ENCODE measurements around the gene ENOX1. TPM values are rescaled to one million over a fixed set of nuclear protein-coding genes. Genes with fewer than 3 reads are reported as not detected.

Gene ENOX1
- total and polyA plus RNA-seq, 2 of the 13 experiments (the other 11 are each of a cell fraction or from before 2014, with no cell fraction given): not detected

GRCh38 chr13:43389573-43389972, 397.2 kb downstream of the ENOX1 start:
- CTCF ChIA-PET (ENCODE audit: low intra/inter-chr PET ratio, low total read pairs): no interaction called here
- WGBS (ENCODE audit: low lambda C conversion rate): 55% methylated on average over 1 of the region's 1 CpG
- intact Hi-C loops (cut with micrococcal nuclease; ENCODE audit: unreplicated experiment): no loop called here

More at GRCh38 chr13:43389573-43389972, 397.2 kb downstream of the ENOX1 start:
- H3K4me3 ChIP-seq (replicated peaks in 1 of 3; ENCODE audit: insufficient read depth in 1 of 3, low read depth in 2 of 3, low read length in 3 of 3): no peak overlapping the region
- no peaks in the 10 kb centered on the region for H3K36me3 ChIP-seq (replicated peaks in 1 of 2; ENCODE audit: control insufficient read depth in 1 of 2, insufficient read depth in 2 of 2, low read length in 2 of 2)
- no peak overlapping the region for H3K27ac ChIP-seq (ENCODE audit: extremely low read length, insufficient read depth, low read length)
- DNase-seq (ENCODE audit: low spot score): no peak
- no peaks in the 10 kb centered on the region for H4K20me1 ChIP-seq (ENCODE audit: insufficient read depth, low read length)
- no peak overlapping the region for H2AFZ ChIP-seq (ENCODE audit: low read length)
- no peak overlapping the region for H3K4me2 ChIP-seq (ENCODE audit: low read depth, low read length)
- H3K79me2 ChIP-seq (ENCODE audit: insufficient read depth, low read length): no peaks in the 10 kb centered on the region
- in situ Hi-C loops (cut with HindIII; ENCODE audit: extremely low pct_ligation_motif_present, low pct_unique_long_range_greater_than_20kb): no loop called here
- FAIRE-seq: no peak
- H3K9ac ChIP-seq (ENCODE audit: insufficient read depth, low read depth, low read length): no peak overlapping the region
- BruUV-seq (replicated peaks): no TSS peak
- no peaks in the 10 kb centered on the region for H3K9me3 ChIP-seq (ENCODE audit: low read length)
- ATAC-seq: no peak
- no peak for TF ChIP-seq GFI1 (CRISPR knock-in tag; IDR thresholded peaks at IDR 0.05; ENCODE audit: borderline replicate concordance)
- TF ChIP-seq NFE2L2 (IDR thresholded peaks at IDR 0.05; ENCODE audit: low read length): no peak
- TF ChIP-seq KDM4B (CRISPR knock-in tag; IDR thresholded peaks at IDR 0.05): no peak
- no peak for TF ChIP-seq RAD51 (IDR thresholded peaks at IDR 0.05; ENCODE audit: borderline replicate concordance)
- TF ChIP-seq MTA1 (CRISPR knock-in tag; IDR thresholded peaks at IDR 0.05; ENCODE audit: borderline replicate concordance): no peak
- no peak for TF ChIP-seq ZNF709 (CRISPR knock-in tag; IDR thresholded peaks at IDR 0.05)
- TF ChIP-seq ZNF891 (CRISPR knock-in tag; IDR thresholded peaks at IDR 0.05): no peak
- no peak for TF ChIP-seq THYN1 (CRISPR knock-in tag; IDR thresholded peaks at IDR 0.05; ENCODE audit: borderline replicate concordance, low read depth)
- no peak for TF ChIP-seq ZXDC (CRISPR knock-in tag; IDR thresholded peaks at IDR 0.05)
- no peak for TF ChIP-seq SP140L (CRISPR knock-in tag; IDR thresholded peaks at IDR 0.05; ENCODE audit: borderline replicate concordance)
- no peak for TF ChIP-seq ZNF224 (CRISPR knock-in tag; IDR thresholded peaks at IDR 0.05)
- no peak for TF ChIP-seq ZBTB34 (CRISPR knock-in tag; IDR thresholded peaks at IDR 0.05)
- TF ChIP-seq SP4 (CRISPR knock-in tag; IDR thresholded peaks at IDR 0.05): no peak
- no peaks in the 10 kb centered on the region; a peak in 1 of 5 replicates for H3K27me3 ChIP-seq (ENCODE audit: control insufficient read depth in 1 of 2, insufficient read depth in 2 of 2, low read length in 2 of 2)
- POLR2A ChIA-PET: no interaction called here
- no peaks in the 10 kb centered on the region for H3K4me1 ChIP-seq (ENCODE audit: insufficient read depth, low read length)

Data from HepG2 (cell line).